Measurements from ENCODE around the gene C3orf20.

C3orf20 gene

DNA sequence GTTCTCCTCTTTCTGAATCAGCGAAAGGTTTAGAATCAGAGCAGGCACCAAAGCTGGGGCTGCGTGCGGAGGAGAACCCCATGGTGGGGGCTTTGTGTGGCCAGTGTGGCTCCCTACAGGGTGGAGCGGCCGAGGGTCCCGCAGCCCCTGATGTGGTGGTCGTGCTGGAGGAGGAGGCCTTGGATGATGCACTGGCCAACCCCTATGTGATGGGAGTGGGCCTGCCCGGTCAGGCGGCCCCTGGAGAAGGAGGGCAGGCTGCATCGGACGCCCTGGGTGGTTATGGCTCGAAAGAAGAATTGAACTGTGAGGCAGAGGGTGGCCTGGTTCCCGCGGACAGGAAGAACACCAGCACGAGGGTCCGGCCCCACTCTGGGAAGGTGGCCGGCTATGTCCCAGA lies 145.2 kb downstream of the C3orf20 start:
- Histone ChIP-seq H3K79me2 (ENCODE audit: control insufficient read depth, insufficient read depth, low read length, poor library complexity) (no peaks in the 10 kb centered on the region), H2BK5ac (ENCODE audit: low read depth, low read length, poor library complexity) (no peak overlapping the region)
- no CpG with 5 or more reads among the region's 17 CpGs for WGBS (ENCODE audit: extremely low coverage, insufficient coverage, insufficient read length)

GRCh38 chr3:14821151-14821550 lies 146.2 kb downstream of the C3orf20 start:
- H2BK5ac ChIP-seq (ENCODE audit: low read depth, low read length, poor library complexity), result no peak overlapping the region
- DNase-seq, result no peak
- H3K36me3 ChIP-seq (ENCODE audit: control insufficient read depth in 1 of 2, insufficient read depth in 2 of 2, low read length in 2 of 2), result peaks cover 14 to 24% of the 10 kb centered on the region in 2 experiments
- H2AK5ac ChIP-seq (ENCODE audit: low read length), result no peak overlapping the region
- H3K4me2 ChIP-seq (ENCODE audit: low read length), result no peak overlapping the region
- no peak overlapping the region for H3K18ac ChIP-seq (ENCODE audit: low read length)
- H3K79me1 ChIP-seq (ENCODE audit: low read length), result no peaks in the 10 kb centered on the region
- H3K9ac ChIP-seq (ENCODE audit: low read length), result no peak overlapping the region
- H3K4ac ChIP-seq (ENCODE audit: low read depth, low read length), result no peak overlapping the region
- H4K91ac ChIP-seq (ENCODE audit: low read depth, low read length), result no peak overlapping the region
- H3K79me2 ChIP-seq (ENCODE audit: control insufficient read depth, insufficient read depth, low read length, poor library complexity), result no peaks in the 10 kb centered on the region
- H3K14ac ChIP-seq (ENCODE audit: low read length), result no peak overlapping the region
- no peak overlapping the region for H3K23ac ChIP-seq (ENCODE audit: low read length)
- H3K9me3 ChIP-seq (ENCODE audit: insufficient read depth, low read depth, low read length), result no peaks in the 10 kb centered on the region
- no peak overlapping the region for H2AFZ ChIP-seq (ENCODE audit: insufficient read depth, low read length, poor library complexity)
- H3K4me3 ChIP-seq (ENCODE audit: low read depth, low read length), result no peak overlapping the region
- no peak overlapping the region for H3K27ac ChIP-seq (ENCODE audit: low read depth, low read length)
- no peak overlapping the region for H2BK12ac ChIP-seq (ENCODE audit: low read length)
- H3K4me1 ChIP-seq (ENCODE audit: control insufficient read depth in 1 of 2, insufficient read depth in 2 of 2, low read length in 2 of 2), result peaks cover 0 to 8% of the 10 kb centered on the region in 2 experiments
- no CpG with 5 or more reads among the region's 16 CpGs for WGBS (ENCODE audit: extremely low coverage, insufficient coverage, insufficient read length)
- no peak overlapping the region for H4K12ac ChIP-seq (ENCODE audit: low read depth, low read length)
- no peak overlapping the region for H4K8ac ChIP-seq (ENCODE audit: low read depth, low read length)
- H3K27me3 ChIP-seq (ENCODE audit: insufficient read depth, low read length), result no peaks in the 10 kb centered on the region
- H2BK120ac ChIP-seq (ENCODE audit: insufficient read depth, low read length, poor library complexity), result no peak overlapping the region

More for the DNA sequence above, 145.2 kb downstream of the C3orf20 start:
- Histone ChIP-seq H2BK12ac (ENCODE audit: low read length) (no peak overlapping the region), H3K4ac (ENCODE audit: low read depth, low read length) (no peak overlapping the region), H3K27me3 (ENCODE audit: insufficient read depth, low read length) (no peaks in the 10 kb centered on the region), H3K4me2 (ENCODE audit: low read length) (no peak overlapping the region), H3K36me3 (ENCODE audit: control insufficient read depth in 1 of 2, insufficient read depth in 2 of 2, low read length in 2 of 2) (peaks cover 14 to 24% of the 10 kb centered on the region in 2 experiments), H3K4me3 (ENCODE audit: low read depth, low read length) (no peak overlapping the region), H2AK5ac (ENCODE audit: low read length) (no peak overlapping the region), H4K8ac (ENCODE audit: low read depth, low read length) (no peak overlapping the region), H3K18ac (ENCODE audit: low read length) (no peak overlapping the region), H2AFZ (ENCODE audit: insufficient read depth, low read length, poor library complexity) (no peak overlapping the region), H4K91ac (ENCODE audit: low read depth, low read length) (no peak overlapping the region), H3K9me3 (ENCODE audit: insufficient read depth, low read depth, low read length) (no peaks in the 10 kb centered on the region), H3K79me1 (ENCODE audit: low read length) (no peaks in the 10 kb centered on the region), H3K14ac (ENCODE audit: low read length) (no peak overlapping the region), H3K27ac (ENCODE audit: low read depth, low read length) (no peak overlapping the region), H3K4me1 (ENCODE audit: control insufficient read depth in 1 of 2, insufficient read depth in 2 of 2, low read length in 2 of 2) (peaks cover 0 to 8% of the 10 kb centered on the region in 2 experiments), H3K23ac (ENCODE audit: low read length) (no peak overlapping the region), H3K9ac (ENCODE audit: low read length) (no peak overlapping the region), H2BK120ac (ENCODE audit: insufficient read depth, low read length, poor library complexity) (no peak overlapping the region), H4K12ac (ENCODE audit: low read depth, low read length) (no peak overlapping the region)
- DNase-seq, result no peak

DNA sequence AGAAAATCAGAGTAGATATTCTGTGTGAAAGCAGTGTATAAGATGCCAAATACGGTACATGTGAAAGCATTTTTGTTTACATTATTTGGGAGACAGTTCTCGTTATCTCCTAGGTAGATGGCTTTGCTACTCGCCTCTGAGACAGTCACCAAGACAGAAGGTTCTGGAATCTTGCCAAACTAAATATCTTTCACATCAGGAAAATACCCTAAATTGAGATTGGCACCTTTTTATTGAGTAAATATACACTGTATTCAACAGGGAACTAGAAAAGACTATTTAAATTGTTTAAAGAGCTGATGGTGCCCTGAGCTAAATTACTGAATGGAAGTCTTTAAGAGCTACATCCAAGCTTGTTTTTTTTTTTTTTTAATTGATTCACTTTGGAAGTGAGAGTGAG lies 147.2 kb downstream of the C3orf20 start:
- no peak overlapping the region for H4K12ac ChIP-seq (ENCODE audit: low read depth, low read length)
- no peak overlapping the region for H3K18ac ChIP-seq (ENCODE audit: low read length)
- H3K9ac ChIP-seq (ENCODE audit: low read length), result no peak overlapping the region
- H3K4me3 ChIP-seq (ENCODE audit: low read depth, low read length), result no peak overlapping the region
- H3K79me2 ChIP-seq (ENCODE audit: control insufficient read depth, insufficient read depth, low read length, poor library complexity), result no peaks in the 10 kb centered on the region
- H2BK12ac ChIP-seq (ENCODE audit: low read length), result no peak overlapping the region
- no peak overlapping the region for H2BK5ac ChIP-seq (ENCODE audit: low read depth, low read length, poor library complexity)
- no CpG with 5 or more reads among the region's 3 CpGs for WGBS (ENCODE audit: extremely low coverage, insufficient coverage, insufficient read length)
- no peaks in the 10 kb centered on the region for H3K79me1 ChIP-seq (ENCODE audit: low read length)
- no peak overlapping the region for H2BK120ac ChIP-seq (ENCODE audit: insufficient read depth, low read length, poor library complexity)
- no peaks in the 10 kb centered on the region for H3K9me3 ChIP-seq (ENCODE audit: insufficient read depth, low read depth, low read length)
- H3K27me3 ChIP-seq (ENCODE audit: insufficient read depth, low read length), result no peaks in the 10 kb centered on the region
- H4K8ac ChIP-seq (ENCODE audit: low read depth, low read length), result no peak overlapping the region
- no peak for DNase-seq
- no peak overlapping the region for H2AFZ ChIP-seq (ENCODE audit: insufficient read depth, low read length, poor library complexity)
- H3K23ac ChIP-seq (ENCODE audit: low read length), result no peak overlapping the region
- H3K14ac ChIP-seq (ENCODE audit: low read length), result no peak overlapping the region
- H3K36me3 ChIP-seq (ENCODE audit: control insufficient read depth in 1 of 2, insufficient read depth in 2 of 2, low read length in 2 of 2), result peaks cover 14 to 24% of the 10 kb centered on the region in 2 experiments
- peaks cover 0 to 8% of the 10 kb centered on the region in 2 experiments for H3K4me1 ChIP-seq (ENCODE audit: control insufficient read depth in 1 of 2, insufficient read depth in 2 of 2, low read length in 2 of 2)
- no peak overlapping the region for H3K4ac ChIP-seq (ENCODE audit: low read depth, low read length)
- H3K27ac ChIP-seq (ENCODE audit: low read depth, low read length), result no peak overlapping the region
- H3K4me2 ChIP-seq (ENCODE audit: low read length), result no peak overlapping the region
- no peak overlapping the region for H2AK5ac ChIP-seq (ENCODE audit: low read length)
- H4K91ac ChIP-seq (ENCODE audit: low read depth, low read length), result no peak overlapping the region
